OCI-LY7 (cell line): Measurements from ENCODE around the gene HIVEP3. TPM values are rescaled to one million over a fixed set of nuclear protein-coding genes. Genes with fewer than 3 reads are reported as not detected.

Experiments
- BruUV-seq: library from RNA; stranded (reverse); fragments of 400-500 nt; replicated peaks from 2 replicates; lab custom pipeline; 2021; lab: Mats Ljungman, UMichigan
- CTCF ChIA-PET: fragments of 300-600 bp; sonication (Branson Sonifier 250); formaldehyde crosslinking; loops from one replicate; lab custom pipeline; 2022; ENCODE audit warnings: antibody characterized with exemption; ENCODE audit not compliant: unreplicated experiment; lab: Charles Lee
- POLR2A ChIA-PET: fragments of 300-600 bp; sonication (Branson Sonifier 250); formaldehyde crosslinking; loops from one replicate; lab custom pipeline; 2022; ENCODE audit warnings: antibody characterized with exemption; lab: Charles Lee
- DNase-seq: peaks from one replicate; pipeline ENCODE4 v3.0.0-alpha.2; 2015; ENCODE audit warnings: low spot score
- H2AFZ ChIP-seq: fragments of 200-600 bp; sonication (generic), shearing (Covaris generic); 2 replicates; pipeline ENCODE4 v1.6.1; 2014; ENCODE audit warnings: mild to moderate bottlenecking, antibody characterized with exemption, low read length, moderate library complexity
- H3K27ac ChIP-seq: fragments of 200-600 bp; sonication (generic); 2 replicates; pipeline ENCODE4 v1.5.1; 2014; ENCODE audit warnings: mixed run types, low read depth, mild to moderate bottlenecking, moderate library complexity, low read length, inconsistent platforms; ENCODE audit not compliant: poor library complexity, severe bottlenecking
- H3K36me3 ChIP-seq: fragments of 200-600 bp; sonication (generic); 2 replicates; pipeline ENCODE4 v1.6.1; 2014; ENCODE audit warnings: mild to moderate bottlenecking, antibody characterized with exemption, low read length, moderate library complexity, mixed read lengths; ENCODE audit not compliant: insufficient read depth
- H3K4me1 ChIP-seq: fragments of 200-600 bp; sonication (generic); 2 replicates; pipeline ENCODE4 v1.5.1; 2014; ENCODE audit warnings: mild to moderate bottlenecking, low read length; ENCODE audit not compliant: insufficient read depth, poor library complexity, severe bottlenecking
- H3K4me2 ChIP-seq: fragments of 200-600 bp; sonication (generic); 2 replicates; pipeline ENCODE4 v1.6.1; 2014; ENCODE audit warnings: mild to moderate bottlenecking, low read length
- H3K4me3 ChIP-seq: fragments of 200-600 bp; sonication (generic); 2 replicates; pipeline ENCODE4 v1.5.1; 2014; ENCODE audit warnings: mild to moderate bottlenecking, low read depth, low read length; ENCODE audit not compliant: poor library complexity, severe bottlenecking
- H3K79me2 ChIP-seq: fragments of 200-600 bp; sonication (generic); 2 replicates; pipeline ENCODE4 v1.6.1; 2016; ENCODE audit warnings: low read depth, mild to moderate bottlenecking, low read length, moderate library complexity, mixed read lengths; ENCODE audit not compliant: insufficient read depth
- H3K9me2 ChIP-seq: fragments of 200-600 bp; sonication (generic); 2 replicates; pipeline ENCODE4 v1.6.1; 2016; ENCODE audit warnings: mild to moderate bottlenecking, low read length, mixed read lengths; ENCODE audit not compliant: insufficient read depth
- H3K9me3 ChIP-seq: fragments of 200-600 bp; sonication (generic); 2 replicates; pipeline ENCODE4 v1.6.1; 2014; ENCODE audit warnings: mild to moderate bottlenecking, mixed run types, low read length, mixed read lengths
- H4K20me1 ChIP-seq: fragments of 200-600 bp; sonication (generic); 2 replicates; pipeline ENCODE4 v1.6.1; 2014; ENCODE audit warnings: mild to moderate bottlenecking, antibody characterized with exemption, low read length, moderate library complexity, mixed read lengths; ENCODE audit not compliant: insufficient read depth
- CTCF ChIP-seq: fragments of 200-600 bp; sonication (generic); conservative IDR thresholded peaks from 2 replicates; pipeline ENCODE4 v1.5.1; 2014; ENCODE audit warnings: mild to moderate bottlenecking, antibody characterized with exemption, low read length, moderate library complexity, mixed read lengths
- EZH2phosphoT487 ChIP-seq: fragments of 200-600 bp; sonication (generic); IDR thresholded peaks from 2 replicates; pipeline ENCODE4 v1.6.1; 2018; ENCODE audit warnings: low read depth, borderline replicate concordance, mild to moderate bottlenecking, mixed run types, antibody characterized with exemption, low read length, moderate library complexity, mixed read lengths
- intact Hi-C: fragments of 100-400 bp; cut with micrococcal nuclease; formaldehyde crosslinking; loops from one replicate; pipeline ENCODE4 v1.10.0; 2022; ENCODE audit not compliant: unreplicated experiment
- total RNA-seq, 2 experiments: library from RNA; depleted of rRNA in 1 of 2; stranded (reverse); fragments of >200 nt in 1 of 2; shearing (Covaris generic) in 1 of 2; gene quantifications; 2 replicates each; pipeline ENCODE4 v1.2.3, GENCODE V29; 2014 to 2022

Gene HIVEP3
- total RNA-seq, 2 experiments from 2014 or later: 0.53 to 0.60 TPM

GRCh38 chr1:41533016-41533730 is 385.5 kb downstream of the HIVEP3 start:
- Histone ChIP-seq H3K4me2 (no peak overlapping the region), H3K4me3 (no peak overlapping the region), H3K36me3 (no peaks in the 10 kb centered on the region), H3K9me3 (no peaks in the 10 kb centered on the region), H3K4me1 (peaks cover 15% of the 10 kb centered on the region), H3K27ac (no peak overlapping the region), H3K9me2 (no peaks in the 10 kb centered on the region), H4K20me1 (no peaks in the 10 kb centered on the region), H3K79me2 (no peaks in the 10 kb centered on the region), H2AFZ (no peak overlapping the region)
- TF ChIP-seq EZH2phosphoT487 (no peak), CTCF (no peak)
- no peak for DNase-seq
- ChIA-PET POLR2A (no interaction called here), CTCF (no interaction called here)
- BruUV-seq: no TSS peak
- intact Hi-C loops: no loop called here

- H3K9me3 ChIP-seq: no peaks in the 10 kb centered on the region
- no TSS peak for BruUV-seq
- no peak overlapping the region for H3K4me3 ChIP-seq
- no peak overlapping the region for H3K4me2 ChIP-seq
- DNase-seq: no peak
- ChIA-PET POLR2A (no interaction called here), CTCF (no interaction called here)
- no peak overlapping the region for H2AFZ ChIP-seq
- H3K9me2 ChIP-seq: no peaks in the 10 kb centered on the region
- H3K79me2 ChIP-seq: no peaks in the 10 kb centered on the region
- no peaks in the 10 kb centered on the region for H4K20me1 ChIP-seq
- TF ChIP-seq EZH2phosphoT487 (no peak), CTCF (no peak)
- H3K36me3 ChIP-seq: no peaks in the 10 kb centered on the region
- intact Hi-C loops: no loop called here
- no peak overlapping the region for H3K27ac ChIP-seq
- H3K4me1 ChIP-seq: peaks cover 7% of the 10 kb centered on the region
Measured at GRCh38 chr1:41532206-41532975, 386.3 kb downstream of the HIVEP3 start.

GRCh38 chr1:41530411-41530810 is 388.3 kb downstream of the HIVEP3 start:
- Histone ChIP-seq H3K9me2 (no peaks in the 10 kb centered on the region), H3K4me3 (no peak overlapping the region), H3K36me3 (no peaks in the 10 kb centered on the region), H4K20me1 (no peaks in the 10 kb centered on the region), H2AFZ (no peak overlapping the region), H3K79me2 (no peaks in the 10 kb centered on the region), H3K4me2 (no peak overlapping the region), H3K9me3 (no peaks in the 10 kb centered on the region), H3K27ac (no peak overlapping the region), H3K4me1 (no peaks in the 10 kb centered on the region)
- intact Hi-C loops: no loop called here
- BruUV-seq: no TSS peak
- ChIA-PET CTCF (no interaction called here), POLR2A (no interaction called here)
- TF ChIP-seq CTCF: no peak
- TF ChIP-seq EZH2phosphoT487: no peak
- no peak for DNase-seq
